GM19324 (cell line): ENCODE results near the gene MS4A12.
"Not testable (repeated sequence)": the region's sequence is repeated elsewhere in the genome, so short reads cannot be mapped to it uniquely, and the experiment has no call there.

Source experiments
- ATAC-seq: cut with Tn5 transposase; IDR thresholded peaks from one replicate; pipeline ENCODE4 v1.9.1; 2021; ENCODE audit warnings: mild to moderate bottlenecking, moderate library complexity; ENCODE audit not compliant: unreplicated experiment, low FRiP score

MS4A12 gene

GRCh38 chr11:60492488-60493009 is at the start of gene MS4A12:
Gene MS4A12 (plus strand): TSS chr11:60492778. CDS start chr11:60497319, 4,541 bp downstream.
- no peak for ATAC-seq

- ATAC-seq, result no peak
These were observed 45.5 kb upstream of the MS4A12 start for GRCh38 chr11:60447070-60447469.

GRCh38 chr11:60447846-60448245 is 44.7 kb upstream of the MS4A12 start:
- ATAC-seq, result no peak

- ATAC-seq, result not testable (repeated sequence)
These were observed 41.4 kb upstream of the MS4A12 start for GRCh38 chr11:60451185-60451584.

GRCh38 chr11:60454212-60454611 is 38.4 kb upstream of the MS4A12 start:
- ATAC-seq, result no peak

- peak; percentile 92 for ATAC-seq
These were observed 37.0 kb upstream of the MS4A12 start, which contains the start of gene MS4A1 for GRCh38 chr11:60455531-60456042. Gene MS4A1 (plus strand): TSS chr11:60455847. CDS start chr11:60462375, 6,528 bp downstream.

- ATAC-seq, result peak; percentile 42
These were observed 35.0 kb upstream of the MS4A12 start for GRCh38 chr11:60457576-60457975.

- no peak for ATAC-seq
These were observed 33.2 kb upstream of the MS4A12 start for GRCh38 chr11:60459345-60459744.

- no peak for ATAC-seq
These were observed 23.7 kb upstream of the MS4A12 start for GRCh38 chr11:60468829-60469228.

- no peak for ATAC-seq
These were observed 22.9 kb upstream of the MS4A12 start for GRCh38 chr11:60469723-60470122.

- ATAC-seq, result no peak
These were observed 15.5 kb upstream of the MS4A12 start for GRCh38 chr11:60477035-60477445.

GRCh38 chr11:60482361-60482760 is 10.2 kb upstream of the MS4A12 start:
- ATAC-seq, result no peak

GRCh38 chr11:60485987-60486386 is 6.6 kb upstream of the MS4A12 start:
- peak; percentile 95 for ATAC-seq

- ATAC-seq, result no peak
These were observed 876 bp downstream of the MS4A12 start for GRCh38 chr11:60493454-60493853.

- ATAC-seq, result no peak
These were observed 5.8 kb downstream of the MS4A12 start for GRCh38 chr11:60498399-60498798.

GRCh38 chr11:60498853-60499252 is 6.3 kb downstream of the MS4A12 start:
- peak; percentile 93 for ATAC-seq

GRCh38 chr11:60500276-60500910 is 7.8 kb downstream of the MS4A12 start:
- ATAC-seq, result no peak

- no peak for ATAC-seq
These were observed 9.7 kb downstream of the MS4A12 start for GRCh38 chr11:60502221-60502775.

GRCh38 chr11:60504219-60504905 is 11.8 kb downstream of the MS4A12 start:
- no peak for ATAC-seq

- ATAC-seq, result not testable (repeated sequence)
These were observed 17.0 kb downstream of the MS4A12 start for GRCh38 chr11:60509609-60510008.

- not testable (repeated sequence) for ATAC-seq
These were observed 17.6 kb downstream of the MS4A12 start for GRCh38 chr11:60510209-60510608.
